Calu3 (cell line): ENCODE results near the gene RPS6KA5. TPM values are rescaled to one million over a fixed set of nuclear protein-coding genes. Genes with fewer than 3 reads are reported as not detected.
"Not testable (repeated sequence)": the region's sequence is repeated elsewhere in the genome, so short reads cannot be mapped to it uniquely, and the experiment has no call there.

ENCODE experiments used
- BruUV-seq: library from RNA; stranded (reverse); fragments of 400-500 nt; replicated peaks from 2 replicates; lab custom pipeline; 2021; lab: Mats Ljungman, UMichigan
- CTCF ChIA-PET: fragments of 300-600 bp; sonication (Branson Sonifier 250); formaldehyde crosslinking; loops from one replicate; lab custom pipeline; 2022; ENCODE audit warnings: antibody characterized with exemption; lab: Charles Lee
- DNase-seq: peaks from one replicate; pipeline ENCODE4 v3.0.0; 2022
- H3K27ac Mint-ChIP-seq: one replicate; pipeline ENCODE4 v1.8.0; 2022; ENCODE audit warnings: mixed read lengths; ENCODE audit not compliant: unreplicated experiment
- H3K27me3 Mint-ChIP-seq: one replicate; pipeline ENCODE4 v1.8.0; 2022; ENCODE audit warnings: mixed read lengths; ENCODE audit not compliant: unreplicated experiment
- H3K36me3 Mint-ChIP-seq: one replicate; pipeline ENCODE4 v1.8.0; 2022; ENCODE audit warnings: mild to moderate bottlenecking, moderate library complexity, mixed read lengths; ENCODE audit not compliant: insufficient read depth, unreplicated experiment
- H3K4me1 Mint-ChIP-seq: one replicate; pipeline ENCODE4 v1.8.0; 2022; ENCODE audit warnings: mild to moderate bottlenecking, low read depth, mixed read lengths; ENCODE audit not compliant: unreplicated experiment
- H3K4me3 Mint-ChIP-seq: one replicate; pipeline ENCODE4 v1.8.0; 2022; ENCODE audit warnings: mild to moderate bottlenecking, low read depth, moderate library complexity, mixed read lengths; ENCODE audit not compliant: unreplicated experiment
- H3K9me3 Mint-ChIP-seq: one replicate; pipeline ENCODE4 v1.8.0; 2022; ENCODE audit warnings: low read depth, mixed read lengths; ENCODE audit not compliant: unreplicated experiment
- intact Hi-C: fragments of 100-400 bp; cut with micrococcal nuclease; formaldehyde crosslinking; loops from one replicate; pipeline ENCODE4 v1.10.0; 2022; ENCODE audit not compliant: unreplicated experiment
- total RNA-seq: library from RNA; stranded (reverse); gene quantifications from 2 replicates; pipeline ENCODE4 v1.2.3, GENCODE V29; 2022
- TF ChIP-seq, protein P1 (sequence below): fragments of 200-600 bp; IDR thresholded peaks from one replicate; pipeline ENCODE4 v1.8.0; 2022; ENCODE audit warnings: antibody characterized with exemption; ENCODE audit not compliant: unreplicated experiment

The RPS6KA5 gene
- total RNA-seq, 1 experiment from 2014 or later = 10.3 TPM

- TF ChIP-seq, protein P1, sequence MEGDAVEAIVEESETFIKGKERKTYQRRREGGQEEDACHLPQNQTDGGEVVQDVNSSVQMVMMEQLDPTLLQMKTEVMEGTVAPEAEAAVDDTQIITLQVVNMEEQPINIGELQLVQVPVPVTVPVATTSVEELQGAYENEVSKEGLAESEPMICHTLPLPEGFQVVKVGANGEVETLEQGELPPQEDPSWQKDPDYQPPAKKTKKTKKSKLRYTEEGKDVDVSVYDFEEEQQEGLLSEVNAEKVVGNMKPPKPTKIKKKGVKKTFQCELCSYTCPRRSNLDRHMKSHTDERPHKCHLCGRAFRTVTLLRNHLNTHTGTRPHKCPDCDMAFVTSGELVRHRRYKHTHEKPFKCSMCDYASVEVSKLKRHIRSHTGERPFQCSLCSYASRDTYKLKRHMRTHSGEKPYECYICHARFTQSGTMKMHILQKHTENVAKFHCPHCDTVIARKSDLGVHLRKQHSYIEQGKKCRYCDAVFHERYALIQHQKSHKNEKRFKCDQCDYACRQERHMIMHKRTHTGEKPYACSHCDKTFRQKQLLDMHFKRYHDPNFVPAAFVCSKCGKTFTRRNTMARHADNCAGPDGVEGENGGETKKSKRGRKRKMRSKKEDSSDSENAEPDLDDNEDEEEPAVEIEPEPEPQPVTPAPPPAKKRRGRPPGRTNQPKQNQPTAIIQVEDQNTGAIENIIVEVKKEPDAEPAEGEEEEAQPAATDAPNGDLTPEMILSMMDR = no peak
- DNase-seq = no peak
- H3K36me3 Mint-ChIP-seq = no peaks in the 10 kb centered on the region
- no TSS peak for BruUV-seq
- H3K27ac Mint-ChIP-seq = no peak overlapping the region
- intact Hi-C loops = no loop called here
- H3K27me3 Mint-ChIP-seq = no peaks in the 10 kb centered on the region
- CTCF ChIA-PET = no interaction called here
- H3K9me3 Mint-ChIP-seq = no peaks in the 10 kb centered on the region
- no peaks in the 10 kb centered on the region for H3K4me1 Mint-ChIP-seq
- H3K4me3 Mint-ChIP-seq = no peak overlapping the region
These were observed 24.6 kb downstream of the RPS6KA5 start for GRCh38 chr14:91035855-91036254.

GRCh38 chr14:91034379-91034778 lies 26.1 kb downstream of the RPS6KA5 start:
- BruUV-seq, H3K4me3 Mint-ChIP-seq, H3K9me3 Mint-ChIP-seq, intact Hi-C loops, DNase-seq, H3K27me3 Mint-ChIP-seq, H3K36me3 Mint-ChIP-seq, H3K27ac Mint-ChIP-seq: not testable (repeated sequence)
- peaks cover 11% of the 10 kb centered on the region for H3K4me1 Mint-ChIP-seq
- CTCF ChIA-PET = interaction anchor here (0.6 kb wide), 1 partner anchor 25 kb away, joined by 3 read pairs; no protein-coding TSS in a partner anchor

GRCh38 chr14:91032248-91032647 lies 28.2 kb downstream of the RPS6KA5 start:
- CTCF ChIA-PET = no interaction called here
- H3K9me3 Mint-ChIP-seq = no peaks in the 10 kb centered on the region
- intact Hi-C loops = no loop called here
- TF ChIP-seq, protein P1 = no peak
- H3K4me1 Mint-ChIP-seq = peaks cover 11% of the 10 kb centered on the region
- H3K27ac Mint-ChIP-seq = no peak overlapping the region
- H3K4me3 Mint-ChIP-seq = no peak overlapping the region
- no TSS peak for BruUV-seq
- no peak for DNase-seq
- no peaks in the 10 kb centered on the region for H3K36me3 Mint-ChIP-seq
- H3K27me3 Mint-ChIP-seq = no peaks in the 10 kb centered on the region

GRCh38 chr14:91031666-91032065 lies 28.8 kb downstream of the RPS6KA5 start:
- H3K27ac Mint-ChIP-seq = no peak overlapping the region
- peaks cover 11% of the 10 kb centered on the region for H3K4me1 Mint-ChIP-seq
- no peaks in the 10 kb centered on the region for H3K36me3 Mint-ChIP-seq
- BruUV-seq = no TSS peak
- no peak for DNase-seq
- TF ChIP-seq, protein P1 = no peak
- H3K4me3 Mint-ChIP-seq = no peak overlapping the region
- H3K27me3 Mint-ChIP-seq = no peaks in the 10 kb centered on the region
- CTCF ChIA-PET = no interaction called here
- H3K9me3 Mint-ChIP-seq = no peaks in the 10 kb centered on the region
- intact Hi-C loops = no loop called here

- Mint-ChIP-seq H3K9me3 (no peaks in the 10 kb centered on the region), H3K36me3 (no peaks in the 10 kb centered on the region), H3K4me1 (peaks cover 11% of the 10 kb centered on the region), H3K27ac (no peak overlapping the region), H3K27me3 (no peaks in the 10 kb centered on the region), H3K4me3 (no peak overlapping the region)
- TF ChIP-seq, protein P1 = no peak
- BruUV-seq = no TSS peak
- intact Hi-C loops = no loop called here
- no peak for DNase-seq
- CTCF ChIA-PET = interaction anchor here (0.6 kb wide), 1 partner anchor 25 kb away, joined by 4 read pairs; no protein-coding TSS in a partner anchor
These were observed 30.8 kb downstream of the RPS6KA5 start for GRCh38 chr14:91029456-91030217.
